Neural progenitor cell (in vitro differentiated cells): ENCODE results near the gene ZBTB4. TPM values are rescaled to one million over a fixed set of nuclear protein-coding genes. Genes with fewer than 3 reads are reported as not detected.
A peak's percentile ranks its signal among the peaks of the same experiment; 100 is the strongest.

Experiments
- DNase-seq: peaks from one replicate; pipeline ENCODE4 v3.0.0-alpha.2; 2016; ENCODE audit warnings: low spot score
- H2AFZ ChIP-seq: fragments of 200-600 bp; sonication (generic); replicated peaks from 2 replicates; pipeline ENCODE4 v1.6.1; 2016; ENCODE audit warnings: antibody characterized with exemption
- H3F3A ChIP-seq: fragments of 200-600 bp; sonication (generic); 2 replicates; pipeline ENCODE4 v1.6.1; 2016; ENCODE audit warnings: antibody characterized with exemption, low read depth
- H3K27ac ChIP-seq: fragments of 200-600 bp; sonication (generic); 2 replicates; pipeline ENCODE4 v1.5.1; 2016; ENCODE audit warnings: mild to moderate bottlenecking
- H3K27me3 ChIP-seq: fragments of 200-600 bp; sonication (generic); 2 replicates; pipeline ENCODE4 v1.6.1; 2016; ENCODE audit warnings: mild to moderate bottlenecking, moderate library complexity
- H3K36me3 ChIP-seq: fragments of 200-600 bp; sonication (generic); 2 replicates; pipeline ENCODE4 v1.5.1; 2016
- H3K4me1 ChIP-seq: fragments of 200-600 bp; sonication (generic); 2 replicates; pipeline ENCODE4 v1.6.1; 2016; ENCODE audit warnings: mixed run types
- H3K4me2 ChIP-seq: fragments of 200-600 bp; sonication (generic); 2 replicates; pipeline ENCODE4 v1.6.1; 2016
- H3K4me3 ChIP-seq: fragments of 200-600 bp; sonication (generic); 2 replicates; pipeline ENCODE4 v1.5.1; 2016
- H3K79me2 ChIP-seq: fragments of 200-600 bp; sonication (generic); 2 replicates; pipeline ENCODE4 v1.6.1; 2016; ENCODE audit warnings: low read depth
- H3K9ac ChIP-seq: fragments of 200-600 bp; sonication (generic); 2 replicates; pipeline ENCODE4 v1.6.1; 2016
- H3K9me3 ChIP-seq: fragments of 200-600 bp; sonication (generic); 2 replicates; pipeline ENCODE4 v1.5.1; 2016; ENCODE audit warnings: low read depth
- H4K20me1 ChIP-seq: fragments of 200-600 bp; sonication (generic); 2 replicates; pipeline ENCODE4 v1.6.1; 2016; ENCODE audit warnings: low read depth
- H3K27ac Mint-ChIP-seq: 3 replicates; pipeline ENCODE4 v1.8.0; 2021; ENCODE audit warnings: mixed read lengths
- H3K27me3 Mint-ChIP-seq: 2 replicates; pipeline ENCODE4 v1.8.0; 2022; ENCODE audit warnings: low read depth, mild to moderate bottlenecking, inconsistent platforms, moderate library complexity, mixed read lengths; ENCODE audit not compliant: insufficient read depth
- H3K36me3 Mint-ChIP-seq: 3 replicates; pipeline ENCODE4 v1.8.0; 2021; ENCODE audit warnings: mixed read lengths
- H3K4me1 Mint-ChIP-seq: 3 replicates; pipeline ENCODE4 v1.8.0; 2021; ENCODE audit warnings: mixed read lengths
- H3K4me3 Mint-ChIP-seq: 3 replicates; pipeline ENCODE4 v1.8.0; 2021; ENCODE audit warnings: mild to moderate bottlenecking, moderate library complexity, mixed read lengths
- H3K9me3 Mint-ChIP-seq: 3 replicates; pipeline ENCODE4 v1.8.0; 2020; ENCODE audit warnings: mixed read lengths
- EZH2 ChIP-seq: fragments of 200-600 bp; sonication (generic); IDR thresholded peaks from 2 replicates; pipeline ENCODE4 v1.6.1; 2017; ENCODE audit warnings: antibody characterized with exemption, mild to moderate bottlenecking, moderate library complexity
- EZH2phosphoT487 ChIP-seq: fragments of 200-600 bp; sonication (generic); IDR thresholded peaks from 2 replicates; pipeline ENCODE4 v1.6.1; 2017; ENCODE audit warnings: antibody characterized with exemption
- total RNA-seq: library from RNA; depleted of rRNA; stranded (reverse); fragments of >200 nt; gene quantifications from 2 replicates; pipeline ENCODE4 v1.2.3, GENCODE V29; 2015; ENCODE audit warnings: low replicate concordance
- TF ChIP-seq, protein P1 (sequence below): fragments of 200-600 bp; sonication (generic); IDR thresholded peaks from 2 replicates; pipeline ENCODE4 v1.5.1; 2017; ENCODE audit warnings: antibody characterized with exemption, mild to moderate bottlenecking

The ZBTB4 gene
- total RNA-seq, 1 donor from 2014 or later = 5.4 TPM

DNA sequence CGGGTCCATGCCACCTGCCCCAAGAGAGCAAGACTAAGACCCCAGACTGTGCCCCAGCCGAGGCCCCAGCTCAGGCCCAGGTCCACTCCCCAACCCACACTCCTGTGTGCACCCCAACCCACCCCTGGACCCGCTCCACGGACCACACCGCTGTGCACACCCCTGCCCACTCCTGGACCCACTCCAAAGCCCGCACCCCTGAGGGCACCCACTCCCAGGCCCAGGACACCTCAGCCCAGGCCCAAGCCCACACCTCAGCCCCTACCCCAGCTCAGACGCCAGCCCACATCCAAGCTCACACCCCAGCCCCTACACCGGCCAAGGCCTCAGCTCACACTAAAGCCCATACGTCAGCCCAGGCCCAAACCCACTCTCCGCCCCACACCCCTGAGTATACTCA lies 49.7 kb downstream of the ZBTB4 start:
- Mint-ChIP-seq H3K4me1 (peaks cover 3% of the 10 kb centered on the region), H3K36me3 (no peaks in the 10 kb centered on the region), H3K4me3 (no peak overlapping the region), H3K27ac (no peak overlapping the region), H3K9me3 (no peaks in the 10 kb centered on the region), H3K27me3 (peaks cover 4% of the 10 kb centered on the region)
- Histone ChIP-seq H4K20me1 (no peaks in the 10 kb centered on the region), H3F3A (no peaks in the 10 kb centered on the region), H3K27me3 (no peaks in the 10 kb centered on the region), H3K36me3 (no peaks in the 10 kb centered on the region), H3K9ac (no peak overlapping the region), H2AFZ (no peak overlapping the region), H3K4me2 (no peak overlapping the region), H3K27ac (no peak overlapping the region), H3K9me3 (no peaks in the 10 kb centered on the region), H3K4me1 (no peaks in the 10 kb centered on the region), H3K79me2 (no peaks in the 10 kb centered on the region), H3K4me3 (no peak overlapping the region)
- TF ChIP-seq, protein P1, sequence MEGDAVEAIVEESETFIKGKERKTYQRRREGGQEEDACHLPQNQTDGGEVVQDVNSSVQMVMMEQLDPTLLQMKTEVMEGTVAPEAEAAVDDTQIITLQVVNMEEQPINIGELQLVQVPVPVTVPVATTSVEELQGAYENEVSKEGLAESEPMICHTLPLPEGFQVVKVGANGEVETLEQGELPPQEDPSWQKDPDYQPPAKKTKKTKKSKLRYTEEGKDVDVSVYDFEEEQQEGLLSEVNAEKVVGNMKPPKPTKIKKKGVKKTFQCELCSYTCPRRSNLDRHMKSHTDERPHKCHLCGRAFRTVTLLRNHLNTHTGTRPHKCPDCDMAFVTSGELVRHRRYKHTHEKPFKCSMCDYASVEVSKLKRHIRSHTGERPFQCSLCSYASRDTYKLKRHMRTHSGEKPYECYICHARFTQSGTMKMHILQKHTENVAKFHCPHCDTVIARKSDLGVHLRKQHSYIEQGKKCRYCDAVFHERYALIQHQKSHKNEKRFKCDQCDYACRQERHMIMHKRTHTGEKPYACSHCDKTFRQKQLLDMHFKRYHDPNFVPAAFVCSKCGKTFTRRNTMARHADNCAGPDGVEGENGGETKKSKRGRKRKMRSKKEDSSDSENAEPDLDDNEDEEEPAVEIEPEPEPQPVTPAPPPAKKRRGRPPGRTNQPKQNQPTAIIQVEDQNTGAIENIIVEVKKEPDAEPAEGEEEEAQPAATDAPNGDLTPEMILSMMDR = no peak
- TF ChIP-seq EZH2 (no peak), EZH2phosphoT487 (no peak)
- no peak for DNase-seq

DNA sequence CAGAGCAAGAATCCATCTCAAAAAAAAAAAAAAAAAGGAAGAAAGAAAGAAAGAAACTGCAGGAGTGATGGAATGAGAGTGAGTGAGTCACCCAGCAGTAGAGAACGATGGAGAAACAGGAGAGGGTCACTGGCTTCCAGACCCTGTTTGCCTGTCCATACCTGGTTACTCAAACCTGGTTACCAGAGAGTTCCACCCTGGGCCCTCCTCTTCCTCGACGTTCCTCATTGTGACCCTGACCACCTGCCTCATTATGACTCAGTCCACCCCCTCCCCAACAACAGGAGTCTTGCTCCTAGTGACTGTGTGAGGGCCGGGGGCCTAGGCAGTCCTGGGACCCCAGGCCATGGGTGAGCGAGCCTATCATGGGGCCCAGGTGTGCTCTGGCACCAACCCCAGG lies 50.9 kb downstream of the ZBTB4 start, which contains the start of gene SPEM3:
SPEM3 (plus strand) TSS at position 301 of the 400 bp plus-strand sequence; CDS start at position 347, 46 bp downstream.
- Histone ChIP-seq H3K36me3 (no peaks in the 10 kb centered on the region), H3K4me2 (no peak within 1 kb of the TSS), H2AFZ (no peak within 1 kb of the TSS), H3K9me3 (no peaks in the 10 kb centered on the region), H3F3A (no peaks in the 10 kb centered on the region), H3K4me3 (no peak within 1 kb of the TSS), H3K79me2 (no peaks in the 10 kb centered on the region), H3K4me1 (no peaks in the 10 kb centered on the region), H3K27ac (no peak within 1 kb of the TSS), H3K9ac (no peak within 1 kb of the TSS), H3K27me3 (no peaks in the 10 kb centered on the region), H4K20me1 (no peaks in the 10 kb centered on the region)
- Mint-ChIP-seq H3K9me3 (no peaks in the 10 kb centered on the region), H3K4me3 (no peak within 1 kb of the TSS), H3K4me1 (peaks cover 3% of the 10 kb centered on the region), H3K27ac (peak within 1 kb of the TSS; percentile 74), H3K27me3 (peaks cover 7% of the 10 kb centered on the region), H3K36me3 (no peaks in the 10 kb centered on the region)
- no peak for DNase-seq
- no peak for TF ChIP-seq EZH2
- TF ChIP-seq, protein P1 = no peak
- TF ChIP-seq EZH2phosphoT487 = no peak

DNA sequence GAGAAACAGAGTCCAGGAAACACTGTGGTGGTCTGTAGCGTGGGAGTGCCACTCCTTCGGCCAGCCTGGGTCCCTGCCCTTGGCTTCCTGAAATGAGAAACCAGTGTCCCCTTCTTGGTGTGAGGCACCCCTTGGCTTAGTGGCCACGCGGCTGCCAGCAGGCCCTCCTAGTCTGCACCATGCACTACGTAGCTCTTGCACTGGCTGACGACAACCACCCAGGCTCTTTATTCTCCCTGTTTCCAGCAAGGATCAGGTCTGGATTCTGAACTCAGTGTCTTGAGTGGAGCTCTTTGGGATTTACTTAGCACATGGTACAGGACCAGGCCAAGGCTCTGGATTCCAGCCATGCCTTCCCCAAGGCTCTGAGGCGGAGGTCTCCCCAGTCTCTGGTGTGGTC lies 51.9 kb downstream of the ZBTB4 start:
- Histone ChIP-seq H3K4me1 (no peaks in the 10 kb centered on the region), H3K4me3 (no peak overlapping the region), H2AFZ (no peak overlapping the region), H3K36me3 (no peaks in the 10 kb centered on the region), H4K20me1 (no peaks in the 10 kb centered on the region), H3K27ac (no peak overlapping the region), H3F3A (no peaks in the 10 kb centered on the region), H3K79me2 (no peaks in the 10 kb centered on the region), H3K4me2 (no peak overlapping the region), H3K9me3 (no peaks in the 10 kb centered on the region), H3K27me3 (no peaks in the 10 kb centered on the region), H3K9ac (no peak overlapping the region)
- Mint-ChIP-seq H3K9me3 (no peaks in the 10 kb centered on the region), H3K36me3 (no peaks in the 10 kb centered on the region), H3K4me3 (no peak overlapping the region), H3K27ac (peak overlapping the region; percentile 17), H3K27me3 (peaks cover 13% of the 10 kb centered on the region), H3K4me1 (peaks cover 3% of the 10 kb centered on the region)
- DNase-seq = no peak
- TF ChIP-seq EZH2phosphoT487 (no peak), EZH2 (no peak)
- TF ChIP-seq, protein P1 = no peak
